ENCODE results near the gene LHFPL3. TPM values are rescaled to one million over a fixed set of nuclear protein-coding genes. Genes with fewer than 3 reads are reported as not detected.

LHFPL3 gene
- polyA plus RNA-seq, 6 donors from 2014 or later: not detected

- no peaks in the 10 kb centered on the region for H3K36me3 Mint-ChIP-seq
- H3K4me3 Mint-ChIP-seq: no peak overlapping the region
- peaks cover 0 to 4% (median 0%) of the 10 kb centered on the region in 7 donors for H3K9me3 Mint-ChIP-seq
- H3K4me1 Mint-ChIP-seq: no peaks in the 10 kb centered on the region
- no peak overlapping the region for H3K27ac Mint-ChIP-seq
- DNase-seq (no peak), ATAC-seq (ENCODE audit: low read depth in 2 of 2) (no peak)
- peaks cover 0 to 12% (median 3%) of the 10 kb centered on the region in 3 donors for H3K27me3 Mint-ChIP-seq
Measured at GRCh38 chr7:104873401-104873800, 545.0 kb downstream of the LHFPL3 start.

DNA sequence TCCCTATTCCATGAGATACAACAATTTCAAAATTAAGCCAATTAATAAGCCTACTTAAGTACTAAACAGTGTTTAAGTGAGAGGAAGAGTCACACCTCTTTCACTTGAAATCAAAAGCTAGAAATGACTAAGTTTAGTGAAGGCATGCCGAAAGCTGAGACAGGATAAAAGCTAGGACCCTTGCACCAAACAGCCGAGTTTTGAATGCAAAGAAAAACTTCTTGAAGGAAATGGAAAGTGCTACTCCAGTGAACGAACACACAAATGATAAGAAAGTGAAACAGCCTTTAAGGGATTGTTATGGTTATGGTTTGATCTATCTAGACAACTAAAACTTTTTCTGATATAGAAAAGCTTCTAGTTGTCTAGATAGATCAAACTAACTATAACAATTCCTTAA lies 550.2 kb downstream of the LHFPL3 start:
- H3K27ac Mint-ChIP-seq: no peak overlapping the region
- no peak for ATAC-seq (ENCODE audit: low read depth in 2 of 2)
- H3K9me3 Mint-ChIP-seq: peaks cover 0 to 10% (median 6%) of the 10 kb centered on the region in 7 donors

DNA sequence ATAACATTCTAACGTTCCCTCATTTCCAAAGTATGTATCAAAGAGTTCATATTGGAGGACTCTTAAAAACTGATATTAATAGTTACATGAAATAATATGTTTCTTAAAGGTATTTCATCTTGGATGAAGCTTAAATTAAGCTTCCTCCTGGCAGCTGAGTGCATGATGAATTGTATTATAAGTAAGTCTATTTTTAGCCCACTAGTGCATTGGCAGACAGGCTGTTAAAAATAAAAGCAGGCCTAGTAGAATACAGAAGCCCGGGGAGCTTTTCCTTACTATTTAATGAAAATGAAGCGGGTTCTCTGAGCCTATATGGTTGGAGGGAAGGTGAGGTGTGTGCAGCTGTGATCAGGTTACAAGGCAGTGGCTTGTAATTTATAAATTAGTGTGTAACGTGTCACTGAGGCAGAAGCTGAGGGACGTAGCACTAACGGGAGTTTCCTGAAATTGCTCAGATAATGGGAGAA lies 554.9 kb downstream of the LHFPL3 start:
- DNase-seq (no peak), ATAC-seq (ENCODE audit: low read depth in 2 of 2) (no peak)
- H3K4me3 Mint-ChIP-seq: no peak overlapping the region
- H3K4me1 Mint-ChIP-seq: peaks cover 5 to 11% (median 10%) of the 10 kb centered on the region in 3 donors
- H3K27me3 Mint-ChIP-seq: peaks cover 0 to 15% (median 13%) of the 10 kb centered on the region in 3 donors
- no peaks in the 10 kb centered on the region for H3K36me3 Mint-ChIP-seq
- H3K9me3 Mint-ChIP-seq: peaks cover 0 to 8% (median 6%) of the 10 kb centered on the region in 7 donors
- H3K27ac Mint-ChIP-seq: no peak overlapping the region

More for the DNA sequence above, 550.2 kb downstream of the LHFPL3 start:
- Mint-ChIP-seq H3K4me3 (no peak overlapping the region), H3K4me1 (peaks cover 2 to 3% (median 3%) of the 10 kb centered on the region in 3 donors), H3K36me3 (no peaks in the 10 kb centered on the region), H3K27me3 (peaks cover 0 to 12% (median 0%) of the 10 kb centered on the region in 3 donors)
- DNase-seq: no peak

DNA sequence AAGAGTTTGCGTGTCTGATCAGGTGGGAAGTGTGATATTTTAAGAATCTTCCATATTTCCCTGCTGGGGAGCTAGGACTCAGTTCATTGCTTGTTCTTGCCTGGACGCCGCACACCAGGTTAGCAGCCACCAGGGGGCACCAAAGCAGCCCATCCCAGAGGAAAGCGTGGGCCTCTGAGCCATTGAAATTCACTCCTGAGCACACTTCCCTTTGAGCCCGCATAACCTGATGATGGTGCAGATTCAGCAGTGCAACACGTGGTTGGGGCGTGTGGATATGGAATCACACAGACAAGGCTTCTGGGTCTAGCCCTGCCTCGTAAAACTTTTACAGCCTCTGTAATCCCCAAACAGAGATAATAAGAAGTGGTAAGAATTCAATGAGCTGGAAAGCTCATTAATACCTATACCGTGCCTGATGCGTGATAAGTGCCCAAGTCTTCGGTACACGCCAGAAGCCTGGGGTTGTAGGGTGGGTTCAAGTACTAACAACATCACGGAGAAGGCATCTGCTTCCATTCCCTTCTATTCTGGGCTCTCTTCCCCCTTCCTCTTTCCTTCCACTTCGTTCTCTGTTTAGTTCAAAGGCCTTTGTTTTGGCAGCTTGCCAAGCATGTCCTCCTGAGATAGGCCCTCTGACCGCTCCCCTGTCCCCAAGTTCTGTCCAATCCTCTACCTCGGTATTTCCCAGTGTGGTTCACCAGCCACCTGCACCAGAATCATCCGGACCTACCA lies 555.5 kb downstream of the LHFPL3 start:
- H3K4me1 Mint-ChIP-seq: peaks cover 5 to 11% (median 10%) of the 10 kb centered on the region in 3 donors
- no peaks in the 10 kb centered on the region for H3K36me3 Mint-ChIP-seq
- peak overlapping the region in 1 of 6 donors; percentile 15 for H3K27ac Mint-ChIP-seq
- peaks cover 0 to 8% (median 6%) of the 10 kb centered on the region in 7 donors for H3K9me3 Mint-ChIP-seq
- ATAC-seq (ENCODE audit: low read depth in 2 of 2): peak; percentile 79 to 91
- peak; percentile 63 for DNase-seq
- peaks cover 0 to 15% (median 13%) of the 10 kb centered on the region in 3 donors for H3K27me3 Mint-ChIP-seq
- H3K4me3 Mint-ChIP-seq: peak overlapping the region in 3 of 8 donors; percentile 5 to 42 (median 32)

- peaks cover 5 to 11% (median 10%) of the 10 kb centered on the region in 3 donors for H3K4me1 Mint-ChIP-seq
- DNase-seq (no peak), ATAC-seq (ENCODE audit: low read depth in 2 of 2) (no peak)
- no peaks in the 10 kb centered on the region for H3K36me3 Mint-ChIP-seq
- peaks cover 0 to 15% (median 13%) of the 10 kb centered on the region in 3 donors for H3K27me3 Mint-ChIP-seq
- no peak overlapping the region for H3K27ac Mint-ChIP-seq
- no peaks in the 10 kb centered on the region for H3K9me3 Mint-ChIP-seq
- H3K4me3 Mint-ChIP-seq: no peak overlapping the region
Measured at GRCh38 chr7:104886651-104887050, 558.2 kb downstream of the LHFPL3 start.

- no peaks in the 10 kb centered on the region for H3K36me3 Mint-ChIP-seq
- peaks cover 0 to 13% (median 12%) of the 10 kb centered on the region in 3 donors for H3K27me3 Mint-ChIP-seq
- H3K4me3 Mint-ChIP-seq: no peak overlapping the region
- no peak for DNase-seq
- peaks cover 0 to 2% (median 0%) of the 10 kb centered on the region in 3 donors for H3K4me1 Mint-ChIP-seq
- H3K27ac Mint-ChIP-seq: no peak overlapping the region
- H3K9me3 Mint-ChIP-seq: no peaks in the 10 kb centered on the region
- ATAC-seq (ENCODE audit: low read depth in 2 of 2): no peak
Measured at GRCh38 chr7:104890216-104890615, 561.8 kb downstream of the LHFPL3 start.

- no peak overlapping the region for H3K4me3 Mint-ChIP-seq
- H3K4me1 Mint-ChIP-seq: peaks cover 0 to 5% (median 0%) of the 10 kb centered on the region in 3 donors
- DNase-seq: no peak
- H3K36me3 Mint-ChIP-seq: no peaks in the 10 kb centered on the region
- no peaks in the 10 kb centered on the region for H3K9me3 Mint-ChIP-seq
- ATAC-seq (ENCODE audit: low read depth in 2 of 2): no peak
- H3K27ac Mint-ChIP-seq: no peak overlapping the region
- peaks cover 0 to 5% (median 4%) of the 10 kb centered on the region in 3 donors for H3K27me3 Mint-ChIP-seq
Measured at GRCh38 chr7:104891949-104892348, 563.5 kb downstream of the LHFPL3 start.

DNA sequence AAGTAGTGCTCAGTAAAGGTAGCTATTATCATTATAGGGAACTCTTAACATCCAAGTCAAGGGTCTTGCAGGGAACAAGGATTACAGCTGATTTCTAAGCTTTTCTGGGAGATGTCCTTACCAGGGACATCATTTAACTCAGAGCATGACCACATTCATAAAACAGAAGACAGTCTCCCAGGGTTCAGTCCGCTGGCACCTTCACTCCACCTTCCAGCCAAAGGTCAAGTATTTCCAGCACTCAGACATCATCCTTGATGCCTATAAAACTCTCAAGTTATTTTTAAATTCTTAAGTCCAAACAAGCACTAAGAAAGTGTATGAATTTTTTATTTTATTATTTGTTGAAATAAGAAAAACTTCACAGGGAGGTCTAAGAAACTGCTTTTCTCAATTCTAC lies 565.9 kb downstream of the LHFPL3 start:
- H3K27me3 Mint-ChIP-seq: peaks cover 0 to 8% (median 0%) of the 10 kb centered on the region in 3 donors
- no peaks in the 10 kb centered on the region for H3K36me3 Mint-ChIP-seq
- no peaks in the 10 kb centered on the region for H3K9me3 Mint-ChIP-seq
- H3K4me1 Mint-ChIP-seq: peaks cover 0 to 5% (median 2%) of the 10 kb centered on the region in 3 donors
- H3K27ac Mint-ChIP-seq: no peak overlapping the region
- DNase-seq: no peak
- no peak overlapping the region for H3K4me3 Mint-ChIP-seq
- no peak for ATAC-seq (ENCODE audit: low read depth in 2 of 2)

DNA sequence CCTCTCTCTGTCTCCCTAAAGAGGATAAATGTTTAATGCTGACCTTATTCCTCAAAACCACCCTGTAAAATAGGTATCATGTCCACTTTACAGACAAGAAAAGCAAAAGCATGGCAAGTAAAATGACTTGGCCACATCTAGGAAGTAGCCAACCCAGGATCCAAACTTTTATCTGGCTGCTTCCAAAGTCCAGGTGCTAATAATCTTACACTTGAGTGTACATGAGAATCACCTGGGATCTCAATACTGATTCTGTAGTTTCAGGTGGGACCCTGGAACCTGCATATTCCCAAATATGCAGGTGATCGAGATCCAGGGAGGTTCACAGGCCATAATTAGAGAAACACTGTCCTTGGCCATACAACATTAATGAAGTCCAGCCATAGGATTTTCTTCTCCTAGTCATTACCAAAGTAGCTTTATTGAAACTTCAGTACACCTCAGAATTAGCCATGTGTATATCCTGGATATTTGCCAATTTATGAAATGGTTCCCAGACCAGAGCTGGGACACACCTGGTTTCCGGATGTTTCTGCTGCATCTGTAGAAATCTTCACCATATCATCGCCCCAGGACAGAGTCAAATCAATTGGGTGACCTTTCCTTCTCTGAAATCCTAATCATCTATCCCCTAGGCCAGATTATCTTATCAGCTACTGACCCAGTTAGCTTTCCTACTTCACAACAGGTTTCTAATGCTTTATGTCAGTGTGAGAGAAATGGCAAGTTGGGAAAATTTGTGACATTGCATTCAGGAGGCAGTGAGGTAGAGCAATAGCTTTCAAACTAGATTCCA lies 566.5 kb downstream of the LHFPL3 start:
- Mint-ChIP-seq H3K27ac (peak overlapping the region in 1 of 6 donors; percentile 40), H3K36me3 (no peaks in the 10 kb centered on the region), H3K27me3 (peaks cover 0 to 10% (median 0%) of the 10 kb centered on the region in 3 donors), H3K4me3 (no peak overlapping the region), H3K9me3 (no peaks in the 10 kb centered on the region), H3K4me1 (peaks cover 0 to 5% (median 3%) of the 10 kb centered on the region in 3 donors)
- DNase-seq: no peak
- ATAC-seq (ENCODE audit: low read depth in 2 of 2): no peak

- H3K27me3 Mint-ChIP-seq: peaks cover 0 to 10% (median 0%) of the 10 kb centered on the region in 3 donors
- no peaks in the 10 kb centered on the region for H3K36me3 Mint-ChIP-seq
- no peak overlapping the region for H3K4me3 Mint-ChIP-seq
- no peak overlapping the region for H3K27ac Mint-ChIP-seq
- ATAC-seq (ENCODE audit: low read depth in 2 of 2) (no peak), DNase-seq (no peak)
- H3K9me3 Mint-ChIP-seq: no peaks in the 10 kb centered on the region
- H3K4me1 Mint-ChIP-seq: peaks cover 0 to 5% (median 3%) of the 10 kb centered on the region in 3 donors
Measured at GRCh38 chr7:104895522-104896236, 567.3 kb downstream of the LHFPL3 start.

DNA sequence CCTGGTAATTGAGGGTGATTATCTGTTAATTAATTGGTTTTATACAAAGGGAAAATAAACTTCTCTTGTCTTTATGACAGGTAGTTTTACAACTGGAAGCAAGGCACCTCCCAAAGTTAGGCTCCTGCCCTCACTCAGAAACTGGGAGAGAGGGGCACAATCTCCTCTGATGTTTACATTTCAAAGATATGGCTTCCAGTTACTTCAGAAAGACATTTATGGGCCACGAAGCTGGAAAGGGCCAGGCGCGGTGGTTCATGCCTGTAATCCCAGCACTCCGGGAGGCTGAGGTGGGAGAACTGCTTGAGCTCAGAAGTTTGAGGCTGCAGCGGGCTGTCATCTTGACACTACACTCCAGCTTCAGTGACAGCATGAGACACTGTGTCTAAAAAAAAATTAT lies 570.0 kb downstream of the LHFPL3 start:
- no peak for ATAC-seq (ENCODE audit: low read depth in 2 of 2)
- DNase-seq: no peak
- peaks cover 0 to 5% (median 3%) of the 10 kb centered on the region in 3 donors for H3K4me1 Mint-ChIP-seq
- H3K9me3 Mint-ChIP-seq: no peaks in the 10 kb centered on the region
- H3K27ac Mint-ChIP-seq: no peak overlapping the region
- no peak overlapping the region for H3K4me3 Mint-ChIP-seq
- H3K27me3 Mint-ChIP-seq: peaks cover 5 to 10% (median 10%) of the 10 kb centered on the region in 3 donors
- H3K36me3 Mint-ChIP-seq: peaks cover 0 to 7% of the 10 kb centered on the region in 2 donors

DNA sequence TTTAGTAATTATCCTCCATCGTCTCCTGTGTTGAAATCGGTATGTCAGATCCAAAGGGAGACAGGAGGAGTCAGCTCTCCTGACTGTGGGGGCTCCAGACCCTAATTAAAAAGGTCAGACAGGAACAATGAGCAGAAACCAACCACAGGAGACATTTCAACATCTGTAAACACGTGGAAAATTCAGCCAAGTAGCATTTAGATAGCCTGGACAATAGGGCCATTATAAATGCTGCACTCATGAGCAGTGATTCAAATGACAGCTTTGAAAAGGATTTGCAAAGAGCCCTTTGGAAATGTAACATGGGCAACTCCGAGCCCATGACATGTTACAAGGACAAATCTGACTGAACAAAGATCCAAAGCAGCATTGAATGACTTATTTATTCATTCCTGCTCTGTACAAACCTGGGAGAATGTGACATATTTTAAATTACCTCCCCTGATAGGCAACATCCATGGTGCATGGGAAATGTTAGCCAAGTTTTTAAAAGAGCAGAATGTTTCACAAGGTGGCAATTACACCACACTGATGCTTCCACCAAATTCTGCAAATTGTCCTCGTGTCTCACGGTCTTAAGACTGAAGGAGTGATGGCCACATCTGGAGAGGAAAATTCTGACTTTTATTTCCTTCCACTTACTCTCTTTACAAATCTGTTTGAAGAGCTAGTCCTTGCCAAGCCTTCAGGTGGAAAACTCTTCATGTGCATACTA lies 572.3 kb downstream of the LHFPL3 start:
- peaks cover 0 to 3% (median 0%) of the 10 kb centered on the region in 3 donors for H3K4me1 Mint-ChIP-seq
- DNase-seq: no peak

More for the DNA sequence above, 572.3 kb downstream of the LHFPL3 start:
- no peak overlapping the region for H3K4me3 Mint-ChIP-seq
- H3K27ac Mint-ChIP-seq: no peak overlapping the region
- peaks cover 0 to 7% of the 10 kb centered on the region in 2 donors for H3K36me3 Mint-ChIP-seq
- H3K27me3 Mint-ChIP-seq: peaks cover 5 to 14% (median 10%) of the 10 kb centered on the region in 3 donors
- no peak for ATAC-seq (ENCODE audit: low read depth in 2 of 2)
- no peaks in the 10 kb centered on the region for H3K9me3 Mint-ChIP-seq

Measured in naive B cell (primary cell).